GM19452 (cell line): ENCODE results near the gene PRSS3.
"Not testable (repeated sequence)": the region's sequence is repeated elsewhere in the genome, so short reads cannot be mapped to it uniquely, and the experiment has no call there.

Experiments used
- ATAC-seq: cut with Tn5 transposase; IDR thresholded peaks from one replicate; pipeline ENCODE4 v1.9.1; 2021; ENCODE audit not compliant: unreplicated experiment

Gene PRSS3

DNA sequence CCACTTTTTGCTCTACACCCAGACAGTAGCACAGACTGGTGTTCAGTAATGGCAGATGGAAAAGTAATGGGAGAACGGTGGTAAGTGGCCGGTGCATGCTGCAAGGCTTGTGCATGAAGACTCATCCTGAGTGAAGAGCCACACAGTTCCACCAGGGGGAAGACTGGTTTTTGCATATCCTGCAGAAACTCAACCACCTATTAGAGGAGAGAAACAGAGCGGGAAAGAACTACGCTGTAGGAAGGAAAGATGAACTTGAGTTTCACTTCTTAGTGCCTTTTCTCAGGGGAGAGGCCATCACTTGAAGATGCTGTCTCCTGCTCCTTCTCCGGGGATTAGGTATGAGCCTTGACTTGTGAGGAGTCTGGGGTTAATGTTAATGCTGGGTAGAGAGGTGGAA is 9.4 kb upstream of the PRSS3 start:
- no peak for ATAC-seq

DNA sequence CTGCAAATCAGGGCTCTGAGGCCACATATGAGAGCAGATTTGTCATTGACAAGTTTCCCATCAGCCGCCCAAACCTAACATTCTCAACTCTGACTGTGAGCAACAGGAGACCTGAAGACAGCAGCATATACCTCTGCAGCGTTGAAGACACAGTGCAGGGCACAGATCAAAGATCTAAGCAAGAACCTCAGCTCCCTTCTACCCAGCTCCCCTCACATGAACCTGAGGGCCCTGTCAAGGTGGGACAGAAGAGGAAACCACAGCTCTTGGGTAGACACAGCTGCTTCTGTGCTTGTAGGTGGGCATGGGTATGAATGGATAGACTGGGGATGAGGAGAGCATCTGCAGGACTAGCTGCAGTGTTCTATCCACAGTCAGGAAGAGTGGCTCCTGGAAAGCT is 8.7 kb upstream of the PRSS3 start:
- ATAC-seq = no peak

DNA sequence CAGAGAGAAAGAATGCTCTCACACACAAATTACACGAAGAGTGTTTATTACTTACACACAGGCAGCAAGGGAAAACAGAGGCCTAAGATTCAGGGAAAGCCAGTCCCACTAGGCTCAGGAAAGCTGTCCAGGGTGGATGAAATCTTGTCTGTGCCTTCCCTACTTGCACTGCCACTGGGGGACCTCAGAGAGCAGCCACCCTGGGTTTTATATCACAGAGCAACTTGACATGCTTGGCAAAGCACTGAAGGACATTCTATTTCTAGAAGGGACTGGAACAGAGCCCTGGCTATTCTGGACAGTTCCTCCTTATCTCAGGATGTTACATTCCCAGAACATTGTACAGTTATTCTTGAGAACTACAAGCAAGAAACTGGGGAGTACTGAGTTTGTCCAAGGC is 7.5 kb upstream of the PRSS3 start:
- no peak for ATAC-seq

DNA sequence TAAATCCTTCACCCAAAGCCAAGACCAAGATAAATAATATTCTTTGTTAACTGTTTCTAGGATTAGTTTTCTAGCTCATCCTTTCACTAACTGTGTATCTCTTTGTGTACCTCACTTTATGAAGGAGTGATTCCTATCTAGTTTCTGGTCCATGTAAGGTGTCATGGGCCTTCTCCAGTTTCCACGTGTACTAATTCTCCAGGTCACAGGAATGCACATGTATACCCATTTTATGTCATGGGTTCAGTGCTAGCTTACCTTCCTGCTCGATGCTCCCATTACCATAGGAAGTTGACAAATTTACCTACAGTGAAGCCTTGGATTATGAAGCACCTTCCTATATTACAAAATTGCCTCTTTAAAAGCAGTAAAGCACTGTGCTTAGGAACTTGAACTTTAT is 5.9 kb upstream of the PRSS3 start:
- not testable (repeated sequence) for ATAC-seq

DNA sequence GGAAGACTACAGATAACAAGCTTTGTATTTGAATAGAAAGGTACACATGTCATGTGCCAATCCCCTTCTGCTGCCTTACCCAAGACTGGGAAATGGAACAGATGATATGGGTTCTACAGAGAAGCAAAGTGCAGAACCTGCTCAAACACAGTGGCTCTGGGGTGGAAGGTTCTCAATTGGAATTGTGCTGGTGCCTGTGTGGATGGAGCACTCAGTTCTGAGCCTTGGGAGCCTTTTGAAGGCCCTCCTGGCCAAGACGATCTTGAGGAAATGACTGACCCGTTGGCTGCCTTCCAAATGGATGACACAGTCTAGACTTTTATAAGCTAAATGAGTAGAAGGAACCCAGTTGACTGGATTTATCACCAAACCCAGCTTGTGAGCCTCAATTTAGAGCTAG is 4.2 kb upstream of the PRSS3 start:
- no peak for ATAC-seq

DNA sequence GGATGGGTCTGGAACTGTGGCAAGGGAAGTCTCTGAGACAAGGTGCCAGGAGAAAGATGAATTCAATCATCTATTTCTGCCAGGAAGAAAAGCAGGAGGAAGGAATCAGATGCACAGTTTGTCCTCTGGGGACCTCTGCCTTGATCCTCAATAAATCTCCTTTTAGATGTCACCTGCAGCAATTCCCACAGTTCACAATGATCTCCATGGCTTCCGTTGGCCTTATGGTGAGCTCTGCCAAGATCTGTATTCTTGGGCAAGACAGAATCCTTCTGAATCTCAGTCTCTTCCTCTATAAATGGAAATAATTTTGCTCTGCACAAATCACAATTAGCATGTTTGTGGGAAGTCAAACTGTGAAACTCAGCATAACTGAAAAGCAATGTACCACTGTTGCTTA is 1.9 kb upstream of the PRSS3 start:
- not testable (repeated sequence) for ATAC-seq

DNA sequence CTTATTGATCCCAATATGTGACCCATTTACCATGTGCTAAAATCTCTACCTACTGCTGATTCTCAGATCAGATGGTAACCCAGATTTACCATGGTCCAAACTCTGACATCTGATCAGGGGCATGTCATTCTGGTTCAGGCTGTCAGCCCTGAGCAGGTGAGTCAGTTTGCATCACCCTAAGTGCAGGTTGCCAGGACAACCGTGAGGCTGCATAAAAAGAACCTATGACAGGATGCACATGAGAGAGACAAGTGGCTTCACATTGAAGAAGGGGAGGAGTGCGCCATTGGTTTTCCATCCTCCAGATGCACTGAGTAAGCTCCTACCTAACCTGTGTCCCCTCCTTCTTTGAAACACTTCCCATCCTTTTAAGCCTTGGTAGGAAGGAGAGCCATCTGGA is 801 bp upstream of the PRSS3 start:
- ATAC-seq = no peak

DNA sequence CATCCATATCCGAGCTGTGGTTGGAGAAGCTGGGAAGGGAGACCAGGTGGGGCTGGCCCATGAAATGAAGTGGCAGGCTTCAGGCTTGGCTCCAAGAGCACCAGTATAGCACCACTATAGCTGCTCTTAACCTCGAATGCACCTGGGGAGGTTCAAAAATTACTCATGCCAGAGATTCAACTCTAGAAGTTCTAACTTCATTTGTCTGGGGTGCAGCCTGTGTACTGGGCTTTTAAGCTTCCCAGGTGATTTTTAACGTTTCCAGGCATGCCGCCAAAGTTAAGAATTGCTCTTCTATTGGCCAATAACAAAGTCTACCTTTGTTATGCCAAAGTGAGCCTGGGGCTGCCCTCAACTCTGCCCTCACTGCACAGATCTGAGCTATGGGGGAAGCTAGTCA is 458 bp downstream of the PRSS3 start:
- no peak for ATAC-seq

DNA sequence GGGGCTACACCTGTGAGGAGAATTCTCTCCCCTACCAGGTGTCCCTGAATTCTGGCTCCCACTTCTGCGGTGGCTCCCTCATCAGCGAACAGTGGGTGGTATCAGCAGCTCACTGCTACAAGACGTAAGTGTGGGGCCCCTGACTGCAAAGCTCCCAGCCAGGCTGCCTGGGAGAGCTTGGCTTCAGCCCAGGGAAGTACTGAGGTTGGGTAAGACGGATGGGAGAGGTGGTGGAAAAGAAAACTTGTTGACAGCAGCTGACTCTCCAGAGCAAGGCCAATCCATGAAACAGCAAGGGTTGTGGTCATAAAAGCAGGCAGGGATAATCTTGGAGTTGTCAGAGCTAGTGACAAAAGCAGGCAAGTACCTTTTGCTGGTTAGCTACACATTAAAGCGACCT is 1.3 kb downstream of the PRSS3 start:
- ATAC-seq = not testable (repeated sequence)

DNA sequence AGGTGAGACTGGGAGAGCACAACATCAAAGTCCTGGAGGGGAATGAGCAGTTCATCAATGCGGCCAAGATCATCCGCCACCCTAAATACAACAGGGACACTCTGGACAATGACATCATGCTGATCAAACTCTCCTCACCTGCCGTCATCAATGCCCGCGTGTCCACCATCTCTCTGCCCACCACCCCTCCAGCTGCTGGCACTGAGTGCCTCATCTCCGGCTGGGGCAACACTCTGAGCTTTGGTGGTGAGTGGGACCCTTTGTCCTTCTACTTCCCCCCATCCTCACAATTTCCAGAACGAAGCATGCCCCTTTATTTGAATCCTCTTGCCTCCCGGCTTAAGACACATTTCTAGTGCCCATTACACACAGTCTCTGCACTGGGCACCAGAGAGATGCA is 2.5 kb downstream of the PRSS3 start:
- no peak for ATAC-seq

DNA sequence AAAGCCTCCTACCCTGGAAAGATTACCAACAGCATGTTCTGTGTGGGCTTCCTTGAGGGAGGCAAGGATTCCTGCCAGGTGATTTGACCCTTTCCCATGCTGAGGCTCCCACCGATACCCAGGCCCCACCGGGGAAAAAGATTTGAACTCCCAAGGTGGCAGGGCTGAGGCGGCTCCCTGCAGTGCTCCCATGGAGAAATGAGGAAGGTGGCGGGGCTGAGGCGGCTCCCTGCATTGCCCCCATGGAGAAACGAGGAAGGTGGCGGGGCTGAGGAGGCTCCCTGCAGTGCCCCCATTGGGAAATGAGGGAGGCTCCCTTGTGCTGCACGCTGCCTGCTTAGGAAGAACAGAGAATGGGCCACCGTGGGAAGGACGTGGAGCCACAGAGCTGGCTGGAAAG is 3.2 kb downstream of the PRSS3 start:
- ATAC-seq = no peak

DNA sequence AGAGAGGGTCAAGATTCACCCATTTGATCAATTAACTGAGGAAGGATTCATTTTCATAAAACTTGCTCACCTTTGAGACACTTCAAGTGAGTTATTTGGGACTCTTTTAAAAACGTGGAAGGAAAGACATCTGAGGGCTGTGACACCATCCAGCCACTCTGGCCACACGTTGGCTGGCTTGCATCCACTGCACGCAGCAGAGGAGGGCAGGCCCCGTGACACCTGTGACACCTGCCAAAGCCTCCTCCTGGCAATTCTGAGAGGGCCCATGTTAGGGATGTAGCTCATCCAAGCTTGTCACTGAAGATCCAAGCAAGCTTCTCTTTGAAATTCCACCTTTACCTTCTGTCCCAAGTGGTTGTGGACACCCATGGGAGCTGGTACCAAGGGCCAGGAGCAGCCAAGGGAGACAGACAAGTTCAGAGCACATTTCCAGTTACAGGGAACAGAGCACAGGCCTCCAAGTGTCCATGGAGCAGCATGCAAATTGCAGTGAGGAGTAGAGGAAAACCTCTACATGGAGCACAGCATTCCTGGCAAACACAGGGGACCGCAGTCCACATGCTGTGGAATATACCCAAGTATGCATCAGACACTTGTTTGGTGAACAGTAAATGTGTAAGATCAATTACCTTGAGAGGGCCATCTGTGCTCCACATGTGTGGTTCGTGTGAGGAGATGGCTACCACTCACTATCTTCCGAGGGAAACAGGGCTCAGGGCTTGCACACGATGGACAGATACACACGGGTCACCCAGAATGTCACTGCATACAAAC is 4.8 kb downstream of the PRSS3 start:
- no peak for ATAC-seq

DNA sequence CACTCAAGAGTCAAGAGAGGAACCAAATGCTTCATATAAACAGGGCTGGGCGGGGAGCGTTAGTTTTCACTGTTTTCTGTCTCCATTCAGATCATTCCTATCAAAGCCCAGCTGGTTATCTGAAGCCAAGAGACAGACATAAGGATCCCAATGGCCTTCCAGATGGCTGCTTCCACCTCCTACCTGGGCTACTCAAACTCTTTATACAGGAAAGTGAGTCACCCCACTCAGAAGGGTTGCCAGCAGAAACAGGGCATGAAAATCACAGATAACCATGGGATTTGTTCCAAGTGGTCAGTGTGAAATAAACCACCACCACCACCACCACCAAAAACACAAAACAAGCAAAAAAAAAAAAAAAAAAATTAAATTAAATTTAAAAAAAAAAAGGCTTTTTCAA is 5.5 kb downstream of the PRSS3 start:
- no peak for ATAC-seq

DNA sequence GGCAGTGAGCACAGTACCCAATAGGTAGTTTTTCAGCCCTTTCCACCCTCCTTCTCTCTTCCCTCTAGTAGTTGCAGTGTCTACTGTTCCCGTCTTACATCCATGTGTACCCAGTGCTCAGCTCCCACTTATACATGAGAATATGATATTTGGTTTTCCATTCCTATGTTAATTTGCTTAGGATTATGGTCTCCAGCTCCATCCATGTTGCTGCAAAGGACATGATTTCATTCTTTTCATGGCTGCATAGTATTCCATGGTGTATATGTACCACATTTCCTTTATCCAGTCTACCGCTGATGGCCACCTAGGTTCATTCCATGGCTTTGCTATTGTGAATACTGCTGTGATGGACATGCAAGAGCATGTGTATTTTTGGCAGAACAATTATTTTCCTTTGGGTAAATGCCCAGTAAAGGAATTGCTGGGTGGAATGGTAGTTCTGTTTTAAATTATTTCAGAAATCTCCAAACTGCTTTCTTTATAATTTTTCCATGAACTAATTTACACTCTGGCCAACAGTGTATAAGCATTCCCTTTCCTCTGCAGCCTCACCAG is 6.7 kb downstream of the PRSS3 start:
- not testable (repeated sequence) for ATAC-seq

DNA sequence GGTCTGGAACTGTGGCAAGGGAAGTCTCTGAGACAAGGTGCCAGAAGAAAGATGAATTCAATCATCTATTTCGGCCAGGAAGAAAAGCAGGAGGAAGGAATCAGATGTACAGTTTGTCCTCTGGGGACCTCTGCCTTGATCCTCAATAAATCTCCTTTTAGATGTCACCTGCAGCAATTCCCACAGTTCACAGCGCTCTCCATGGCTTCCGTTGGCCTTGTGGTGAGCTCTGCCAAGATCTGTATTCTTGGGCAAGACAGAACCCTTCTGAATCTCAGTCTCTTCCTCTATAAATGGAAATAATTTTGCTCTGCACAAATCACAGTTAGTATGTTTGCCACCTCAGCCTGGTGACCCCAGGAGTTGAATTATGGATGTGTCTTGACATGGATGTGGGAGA is 8.8 kb downstream of the PRSS3 start:
- ATAC-seq = not testable (repeated sequence)

DNA sequence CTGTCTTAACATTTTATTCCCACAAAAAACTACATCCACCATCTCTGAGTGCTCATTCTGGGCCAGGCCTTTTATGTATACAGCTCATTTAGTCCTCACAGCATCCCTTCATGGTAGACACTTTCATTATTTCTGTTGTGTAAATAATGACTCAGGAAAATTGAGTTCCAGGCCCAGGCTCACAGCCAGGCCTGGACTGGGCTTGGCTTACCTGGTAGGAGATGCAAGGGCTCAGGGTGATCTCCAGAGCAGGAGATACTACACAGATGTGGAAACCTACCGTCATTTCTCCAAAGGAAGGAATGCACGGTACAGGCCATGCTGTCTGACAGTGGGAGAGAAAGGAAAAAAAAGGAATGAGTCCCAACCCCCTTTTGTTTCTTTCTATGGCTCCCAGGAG is 11.8 kb downstream of the PRSS3 start:
- not testable (repeated sequence) for ATAC-seq

DNA sequence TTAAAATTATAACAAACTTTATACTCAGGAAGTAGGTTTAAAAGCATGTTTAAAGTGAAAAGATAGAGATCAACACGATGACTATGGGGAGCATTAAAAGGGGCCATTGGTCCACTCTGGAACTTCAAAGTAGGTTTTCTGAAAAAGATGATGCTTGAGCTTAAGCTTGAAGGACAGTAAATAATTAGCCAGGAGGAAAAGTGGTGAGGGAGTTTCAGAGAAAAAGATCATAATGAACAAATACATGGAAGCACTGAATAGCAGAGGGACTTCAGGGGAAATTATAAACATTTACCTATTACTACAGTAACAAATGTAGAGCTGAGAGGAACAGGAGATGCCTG is 13.6 kb downstream of the PRSS3 start:
- ATAC-seq = peak; percentile 32

DNA sequence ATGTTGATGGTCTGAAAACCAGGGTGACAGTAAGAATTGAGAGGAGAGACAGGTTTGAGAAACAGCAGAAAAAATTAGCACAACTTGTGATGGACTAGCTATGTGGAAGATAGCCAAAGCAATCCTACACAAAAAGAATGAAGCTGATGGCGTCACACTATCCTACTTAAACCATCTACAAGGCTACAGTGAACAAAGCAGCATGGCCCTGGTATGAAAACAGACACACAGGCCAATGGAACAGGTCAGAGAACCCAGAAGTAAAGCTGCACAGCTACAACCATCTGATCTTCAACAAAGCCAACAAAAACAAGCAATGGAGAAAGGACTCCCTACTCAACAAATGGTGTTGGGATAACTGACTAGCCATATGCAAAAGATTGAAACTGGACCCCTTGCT is 14.1 kb downstream of the PRSS3 start:
- no peak for ATAC-seq

DNA sequence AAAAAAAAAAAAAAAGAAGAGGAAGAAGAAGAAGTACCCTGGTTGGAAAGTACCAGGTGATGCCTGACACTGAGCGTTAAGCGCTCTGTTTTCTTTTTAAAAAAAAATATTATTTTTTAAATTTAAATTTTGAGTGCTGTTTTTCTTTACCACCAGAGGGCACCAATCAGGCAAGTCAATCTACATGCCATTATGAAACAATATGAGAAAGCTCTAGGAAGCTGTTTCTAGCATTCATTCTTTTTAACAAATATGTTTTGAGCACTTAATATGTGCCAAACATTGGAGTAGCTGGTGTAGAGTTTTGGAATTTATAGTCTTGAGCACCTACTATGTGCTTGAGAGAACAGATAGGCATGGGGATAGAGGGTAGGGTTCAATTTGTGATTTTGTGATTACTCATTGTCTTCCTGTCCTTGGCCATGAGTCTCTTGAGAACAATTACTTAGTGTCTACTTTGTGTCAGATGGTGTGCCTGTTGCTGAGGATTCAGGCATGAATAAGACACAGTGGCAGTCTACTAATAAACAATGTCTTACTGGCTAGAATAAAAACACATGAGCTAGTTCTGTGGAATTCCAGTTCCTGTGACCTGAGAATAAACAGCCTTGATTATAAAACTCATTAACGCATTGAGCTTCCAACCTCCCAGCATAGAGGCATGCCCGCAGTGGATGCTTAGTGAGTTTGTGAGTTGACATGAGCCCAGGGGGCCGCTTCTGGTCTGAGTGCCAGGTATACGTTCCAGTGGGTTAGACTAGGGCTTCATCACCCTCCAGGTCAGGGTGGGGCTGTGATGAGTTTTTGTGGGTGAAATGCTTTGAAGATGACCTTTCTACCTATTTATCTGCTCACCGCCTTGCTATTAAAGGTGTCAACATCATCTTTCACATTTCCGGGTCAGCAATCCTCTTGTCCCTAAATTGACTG is 18.6 kb downstream of the PRSS3 start:
- no peak for ATAC-seq

DNA sequence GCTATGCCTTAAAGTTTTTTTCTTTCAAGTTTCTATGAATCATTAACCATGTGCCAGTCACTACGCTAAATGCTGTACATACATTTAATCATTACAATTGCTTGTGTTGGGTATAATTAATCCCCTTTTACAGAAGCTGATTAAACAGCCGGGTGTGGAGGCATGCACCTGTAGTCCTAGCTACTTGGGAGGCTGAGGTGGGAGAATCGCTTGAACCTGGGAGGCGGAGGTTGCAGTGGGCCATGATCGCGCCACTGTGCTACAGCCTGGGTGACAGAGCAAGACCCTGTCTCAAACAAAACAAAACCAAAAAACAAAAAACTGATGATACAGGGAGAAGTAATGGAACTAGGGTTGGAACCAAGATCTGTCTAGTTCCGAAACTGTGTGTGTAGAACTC is 20.4 kb downstream of the PRSS3 start:
- ATAC-seq = no peak

DNA sequence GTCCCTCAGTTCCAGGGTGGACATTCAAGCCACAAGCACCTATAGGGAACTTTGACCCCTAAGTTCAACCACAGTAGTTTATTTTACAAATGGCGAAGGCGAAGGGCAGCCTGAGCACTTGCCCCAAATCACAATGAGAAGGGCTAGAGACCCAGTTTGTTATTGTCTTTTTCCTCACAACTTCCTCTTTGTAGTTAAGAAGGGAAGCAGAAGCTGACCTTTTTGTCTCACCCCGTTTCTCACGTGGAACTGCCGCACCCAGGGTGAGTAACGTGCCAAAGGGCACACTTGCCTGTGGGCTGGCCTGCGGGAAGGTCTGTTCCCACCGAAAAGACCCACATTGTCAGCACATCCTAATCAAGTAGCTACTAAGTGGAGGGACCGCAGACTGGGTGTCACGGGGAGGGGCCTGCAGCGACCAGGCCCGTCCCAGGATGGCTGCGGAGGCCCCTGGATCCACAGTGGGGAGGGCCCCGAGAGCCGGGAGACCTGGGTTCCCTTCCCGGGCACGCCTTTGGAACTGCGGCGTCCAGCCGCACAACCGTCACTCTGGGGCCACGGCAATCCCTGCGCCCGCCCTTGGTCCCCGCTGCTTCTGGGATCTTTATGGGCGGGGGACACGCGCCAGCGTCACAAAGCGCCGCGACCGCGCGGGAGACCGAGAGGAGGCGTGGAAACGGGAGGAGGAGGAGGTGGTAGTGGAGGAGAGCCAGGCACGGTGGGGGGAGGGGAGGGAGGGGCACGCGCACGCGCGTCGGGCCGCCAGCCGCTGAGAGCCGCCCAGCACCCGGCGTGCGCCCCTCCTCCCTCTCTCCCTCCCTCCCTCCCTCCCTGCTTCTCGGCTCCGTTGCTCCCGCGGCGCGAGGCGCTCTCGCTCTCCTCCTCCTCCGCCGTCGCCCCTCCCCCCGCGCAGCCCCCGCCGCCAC is 21.2 kb downstream of the PRSS3 start, which contains the start of gene UBE2R2:
Gene UBE2R2 (plus strand): TSS at position 834 of the 926 bp plus-strand sequence. CDS start 598 bp downstream, outside the sequence.
- ATAC-seq = peak; percentile 55
